GM19043 (cell line): ENCODE measurements around the gene AQP1.

Experiments
- ATAC-seq: cut with Tn5 transposase; IDR thresholded peaks from one replicate; pipeline ENCODE4 v1.9.1; 2021; ENCODE audit warnings: low read depth; ENCODE audit not compliant: unreplicated experiment

Gene AQP1

DNA sequence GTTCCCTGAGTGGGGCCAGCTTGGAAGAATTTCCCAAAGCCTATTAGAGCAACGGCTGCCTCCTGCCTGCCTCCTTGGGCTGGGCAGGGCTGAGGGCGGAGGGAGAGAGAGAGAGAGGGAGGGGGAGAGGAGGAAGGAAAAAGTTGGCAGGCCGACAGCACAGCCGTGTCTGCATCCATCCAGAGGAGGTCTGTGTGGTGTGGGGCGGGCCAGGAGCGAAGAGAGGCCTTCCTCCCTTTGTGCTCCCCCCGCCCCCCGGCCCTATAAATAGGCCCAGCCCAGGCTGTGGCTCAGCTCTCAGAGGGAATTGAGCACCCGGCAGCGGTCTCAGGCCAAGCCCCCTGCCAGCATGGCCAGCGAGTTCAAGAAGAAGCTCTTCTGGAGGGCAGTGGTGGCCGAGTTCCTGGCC, at the start of gene AQP1:
Gene AQP1, plus strand, starts transcription at position 293 of the 409 bp plus-strand sequence. Its CDS starts 57 bp downstream, at position 350.
- no peak for ATAC-seq

GRCh38 chr7:30862995-30863705, 48.5 kb upstream of the AQP1 start:
- no peak for ATAC-seq

- ATAC-seq, result no peak
Observed at GRCh38 chr7:30863706-30864035, 48.0 kb upstream of the AQP1 start.

- no peak for ATAC-seq
Observed at GRCh38 chr7:30864101-30864500, 47.6 kb upstream of the AQP1 start.

GRCh38 chr7:30865076-30865475, 46.6 kb upstream of the AQP1 start:
- ATAC-seq, result no peak

DNA sequence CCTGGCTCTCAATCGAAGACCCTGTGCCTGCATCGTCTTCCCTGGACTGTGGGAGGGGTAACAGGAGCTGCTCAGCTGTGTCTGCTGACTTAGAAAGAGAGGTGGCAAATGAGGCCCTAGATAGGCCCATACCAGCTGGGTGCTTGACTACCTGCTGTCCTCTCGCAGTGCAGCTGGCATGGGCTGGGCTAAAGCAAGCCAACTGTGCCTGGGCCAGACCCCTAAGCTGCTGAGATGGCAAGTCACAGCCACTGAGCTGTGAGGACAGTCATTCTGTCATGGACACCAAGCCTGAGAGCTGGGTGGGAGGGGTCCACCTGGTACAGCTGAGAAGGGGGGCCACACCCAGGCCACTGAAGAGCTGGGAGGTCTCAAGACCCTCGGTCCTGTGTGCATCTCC, 45.8 kb upstream of the AQP1 start:
- no peak for ATAC-seq

DNA sequence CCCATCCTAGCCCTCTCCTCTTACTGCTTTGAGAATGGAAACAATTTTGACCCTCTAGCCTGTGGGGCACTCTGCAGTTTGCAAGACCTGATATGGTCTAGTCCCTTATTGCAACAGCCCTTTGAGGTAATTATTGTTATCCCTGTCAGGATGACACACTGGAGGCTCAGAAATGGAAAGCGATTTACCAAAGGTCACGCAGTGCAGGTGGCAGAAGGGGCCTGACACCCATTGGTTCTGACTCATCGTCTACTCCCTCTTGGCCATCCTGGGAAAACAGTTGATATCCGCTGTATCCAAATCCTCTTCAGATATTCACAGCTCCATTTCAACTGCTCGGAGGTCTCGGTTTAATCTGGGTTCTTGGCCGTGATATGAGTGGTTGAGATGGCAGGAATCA, 44.7 kb upstream of the AQP1 start:
- ATAC-seq, result no peak

DNA sequence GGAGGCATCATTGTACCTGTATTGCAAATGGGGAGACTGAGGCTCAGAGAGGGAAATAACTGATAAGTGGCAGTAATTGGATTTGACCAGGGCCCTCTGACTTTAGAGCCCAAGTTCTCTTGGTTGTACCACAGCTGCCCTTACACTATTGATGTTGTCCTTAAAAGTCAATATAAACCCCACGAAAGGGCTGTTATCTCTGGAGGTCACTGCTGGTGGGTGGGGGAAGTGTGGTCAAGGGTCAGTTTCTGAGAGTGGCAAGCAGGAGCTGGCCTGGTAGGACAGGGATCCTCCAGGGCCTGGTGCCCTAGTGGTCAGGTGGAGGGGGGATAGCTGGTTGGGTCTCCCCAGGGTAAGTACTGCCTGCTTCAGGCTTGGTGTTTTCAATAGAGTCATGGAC, 44.2 kb upstream of the AQP1 start:
- ATAC-seq, result no peak

DNA sequence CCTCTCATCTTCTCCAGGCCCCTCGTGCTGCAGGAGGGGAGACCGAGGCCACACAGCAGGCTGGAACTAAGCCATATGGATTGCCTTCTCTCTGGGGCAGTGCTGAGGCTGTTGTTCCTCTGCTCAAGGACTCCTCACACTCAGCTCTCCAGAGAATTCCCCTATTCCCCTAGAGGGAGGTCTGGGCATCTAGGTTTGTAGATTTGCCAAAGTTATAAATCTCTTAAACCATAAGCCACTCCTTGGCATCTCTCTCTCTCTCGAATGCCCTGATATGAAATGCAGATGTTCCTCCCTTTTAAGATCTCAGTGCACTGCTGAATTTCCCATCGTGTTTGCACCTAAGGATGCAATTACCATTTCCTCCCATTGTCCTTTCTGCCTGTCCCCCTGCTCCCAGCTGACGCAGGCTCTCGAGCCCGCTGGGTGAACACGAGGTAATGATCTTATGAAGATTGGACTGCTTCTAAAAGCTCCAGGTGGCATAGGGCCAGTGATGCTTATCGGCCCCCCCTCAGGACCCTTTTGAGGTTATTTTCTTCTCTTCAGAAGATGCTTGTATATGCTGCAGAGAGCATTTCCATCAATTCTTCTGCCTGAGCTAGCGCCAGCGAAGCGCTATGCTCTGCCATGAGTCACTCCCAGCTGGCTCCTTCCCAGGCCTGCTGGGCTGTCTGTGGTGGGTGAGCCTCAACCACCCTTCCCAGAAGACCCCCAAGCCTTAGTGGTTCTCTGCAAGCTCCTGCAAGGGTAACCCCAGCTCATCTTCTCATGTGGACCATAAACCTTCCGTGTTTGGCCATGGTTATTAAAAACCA, 41.6 kb upstream of the AQP1 start:
- no peak for ATAC-seq

GRCh38 chr7:30870821-30871518, 40.7 kb upstream of the AQP1 start:
- ATAC-seq, result no peak

GRCh38 chr7:30871655-30872054, 40.0 kb upstream of the AQP1 start:
- no peak for ATAC-seq

GRCh38 chr7:30873207-30873606, 38.4 kb upstream of the AQP1 start:
- ATAC-seq, result no peak

DNA sequence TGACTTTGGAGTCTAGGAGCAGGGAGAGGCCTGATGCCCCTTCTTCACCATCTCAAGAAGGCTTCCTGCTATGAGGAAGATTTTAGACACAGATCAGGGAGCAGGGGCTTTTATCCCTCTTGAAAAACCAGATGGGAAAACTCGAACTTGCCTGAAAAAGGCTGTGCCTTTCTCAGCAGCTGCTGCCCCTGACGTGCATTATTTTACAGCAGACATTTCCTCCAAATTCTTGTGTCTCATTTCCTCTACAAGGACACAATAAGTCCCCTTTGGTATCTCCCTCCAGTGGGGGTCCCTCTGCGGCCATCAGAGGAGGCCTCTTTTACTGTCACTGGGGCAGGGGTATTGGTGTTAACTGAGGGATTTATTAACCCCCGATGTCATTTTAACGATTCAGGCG, 38.0 kb upstream of the AQP1 start:
- no peak for ATAC-seq

DNA sequence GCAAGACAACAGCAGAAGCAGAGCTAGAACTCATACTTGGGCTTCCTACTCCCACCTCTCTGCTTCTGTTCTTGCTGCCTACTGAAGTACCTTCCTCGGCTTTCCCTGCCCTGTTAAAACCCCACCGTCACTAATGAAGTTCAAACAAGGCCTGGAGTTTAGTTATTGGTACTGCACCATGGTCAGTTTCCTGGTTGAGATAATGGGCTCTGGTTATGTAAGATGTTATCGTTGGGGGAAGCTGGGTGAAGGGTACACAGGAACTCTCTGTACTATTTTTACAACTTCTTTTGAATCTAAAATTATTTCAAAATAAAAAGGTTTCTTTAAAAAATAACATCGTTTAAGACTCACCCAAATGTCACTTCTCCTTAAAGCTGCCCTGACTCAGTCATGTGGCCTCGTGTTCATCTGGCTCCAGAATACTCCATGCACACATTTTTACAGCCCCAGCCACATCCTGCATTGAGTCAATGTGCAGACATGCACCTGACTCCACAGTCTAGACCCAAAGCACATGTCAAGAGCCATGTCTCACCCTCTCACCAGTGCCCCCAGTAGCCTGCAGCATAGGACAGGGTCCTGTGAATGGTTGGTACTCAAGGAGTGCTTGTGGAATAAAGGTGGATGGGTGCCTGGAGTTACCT, 36.9 kb upstream of the AQP1 start:
- ATAC-seq, result no peak

DNA sequence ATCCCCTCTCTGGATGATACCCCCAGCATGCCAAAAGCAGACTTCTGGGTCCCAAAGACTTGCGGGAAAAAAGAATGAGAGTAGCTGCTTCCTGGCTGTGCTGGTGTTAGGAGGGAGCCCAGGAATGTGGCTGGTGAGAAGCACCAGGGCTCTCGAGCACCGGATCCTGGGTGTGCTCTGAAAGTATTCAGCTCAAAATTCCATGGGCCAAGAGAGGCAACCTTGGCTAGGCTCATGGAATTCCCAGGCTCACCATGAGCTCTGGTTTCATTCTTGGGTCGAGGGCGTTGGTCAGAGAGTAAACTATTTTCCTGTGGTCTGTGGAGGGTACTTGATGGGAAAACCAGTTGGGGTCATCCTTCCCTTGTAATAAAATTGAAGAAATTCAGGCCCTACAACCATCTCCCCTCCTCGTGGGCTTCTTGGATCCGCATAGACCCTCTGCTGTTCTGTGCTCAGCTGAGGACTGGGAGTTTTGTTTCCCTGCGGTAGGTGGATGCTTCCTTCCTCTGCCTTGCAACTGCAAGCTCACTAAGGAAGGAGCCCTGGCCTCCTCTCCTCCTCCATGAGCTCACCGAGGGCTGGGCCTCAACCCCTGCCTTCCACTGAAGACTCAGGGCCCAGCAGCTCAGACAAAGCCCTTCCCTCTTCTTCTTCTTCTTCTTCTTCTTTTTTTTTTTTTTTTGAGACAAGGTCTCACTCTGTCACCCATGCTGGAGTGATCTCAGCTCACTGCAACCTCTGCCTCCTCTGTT, 34.5 kb upstream of the AQP1 start:
- ATAC-seq, result no peak

GRCh38 chr7:30877993-30878392, 33.7 kb upstream of the AQP1 start:
- no peak for ATAC-seq

DNA sequence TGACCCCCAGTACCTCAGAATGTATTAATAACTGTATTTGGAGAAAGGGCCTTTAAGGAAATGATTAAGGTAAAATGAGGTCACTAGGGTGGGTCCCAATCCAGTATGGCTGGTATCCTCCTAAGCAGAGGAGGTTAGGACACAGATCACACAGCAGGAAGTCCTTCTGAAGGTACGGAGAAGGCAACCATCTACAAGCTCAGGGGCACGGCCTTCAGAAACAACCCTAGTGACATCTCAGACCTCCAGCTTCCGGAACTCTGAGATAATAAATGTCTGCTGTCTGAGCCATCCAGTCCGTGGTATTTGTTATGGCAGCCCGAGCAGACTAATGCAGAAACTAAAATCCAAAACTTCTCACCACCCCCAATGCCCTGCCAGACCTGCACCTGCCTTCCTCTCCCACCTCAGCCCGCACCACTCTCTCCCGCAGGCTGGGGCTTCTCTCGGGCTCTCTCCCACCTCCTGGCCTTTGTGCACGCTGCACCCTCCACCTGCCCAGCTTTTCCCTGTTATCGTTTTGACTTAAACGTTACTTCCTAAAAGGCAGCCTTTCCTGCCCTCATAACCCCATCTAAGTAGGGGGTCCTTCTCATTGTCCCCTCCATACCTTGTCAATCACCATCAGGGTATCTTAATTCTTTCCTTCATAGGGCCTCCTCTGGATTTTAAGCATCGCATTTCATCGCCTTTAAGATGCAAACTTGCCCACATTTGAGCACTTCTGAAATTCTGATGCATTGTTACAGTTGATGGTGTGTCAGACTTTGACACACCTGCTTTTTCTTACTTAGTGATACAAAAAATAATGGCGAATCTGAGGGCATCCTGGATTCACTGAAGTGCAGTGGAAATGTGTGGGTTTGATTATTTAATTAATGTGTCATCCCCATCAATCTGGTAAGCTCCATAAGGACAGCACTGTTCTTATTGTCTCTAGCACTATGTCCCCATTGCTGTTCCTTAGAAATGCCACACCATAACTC, 32.2 kb upstream of the AQP1 start:
- no peak for ATAC-seq

DNA sequence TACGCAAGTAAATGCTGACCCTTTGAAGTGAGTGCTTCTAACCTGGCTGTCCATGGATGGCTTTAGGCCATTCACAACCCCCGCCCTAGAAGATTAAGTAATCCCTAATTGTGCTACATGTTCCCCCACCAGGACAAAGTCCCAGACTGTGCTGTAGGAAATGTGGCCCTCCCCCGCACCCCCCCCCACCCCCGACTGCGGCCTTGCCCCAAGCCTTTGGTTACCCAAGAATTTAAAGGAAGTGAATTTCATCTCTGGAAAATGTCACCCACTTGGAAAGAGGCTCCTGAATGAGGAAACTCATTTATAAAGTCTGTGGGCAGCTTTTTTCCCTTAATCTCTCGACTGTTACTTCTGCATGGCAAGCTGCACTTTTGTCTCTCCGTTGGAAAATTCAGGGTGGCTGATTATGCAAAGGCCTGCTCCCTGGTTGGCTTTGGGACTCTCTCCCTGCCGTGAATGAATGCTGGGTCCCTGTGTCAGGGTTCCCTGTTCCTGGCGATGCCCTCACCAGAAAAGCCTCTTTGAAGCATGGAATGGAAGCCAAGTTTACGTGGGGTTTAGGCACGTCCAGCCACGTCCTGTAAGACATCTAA, 31.4 kb upstream of the AQP1 start:
- no peak for ATAC-seq

DNA sequence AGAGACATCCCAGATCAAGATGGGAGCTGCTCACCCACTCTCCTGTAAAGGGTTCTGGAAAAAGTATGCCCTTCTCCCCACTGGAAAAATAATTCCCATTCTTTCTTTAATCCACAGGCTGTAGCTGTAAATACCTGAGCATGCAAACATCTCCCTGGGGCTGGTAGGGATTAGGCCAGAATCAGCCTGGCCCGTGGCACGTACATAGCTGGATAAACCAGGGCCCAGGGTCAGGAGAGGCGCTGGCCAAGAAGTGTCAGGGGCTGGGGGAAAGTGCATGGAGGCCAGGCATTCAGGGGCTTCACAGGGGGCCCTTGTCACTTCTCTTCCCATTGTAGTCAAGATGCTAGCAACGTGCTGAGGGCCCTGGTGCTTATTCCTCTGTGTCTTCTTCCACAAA, 30.7 kb upstream of the AQP1 start:
- no peak for ATAC-seq
